ENCODE measurements around the gene VIM. TPM values are rescaled to one million over a fixed set of nuclear protein-coding genes. Genes with fewer than 3 reads are reported as not detected.

VIM gene
- polyA plus RNA-seq, 1 donor (not counting 4 experiments of a cell fraction or from before 2014, with no cell fraction given): 495 TPM

- DNase-seq (ENCODE audit: low read depth, low spot score) (no peak), FAIRE-seq (no peak)
- H3K9me3 ChIP-seq (ENCODE audit: control insufficient read depth, low read depth, low read length): no peaks in the 10 kb centered on the region
- peaks cover 11% of the 10 kb centered on the region for H3K4me1 ChIP-seq (ENCODE audit: control insufficient read depth, extremely low read depth, insufficient read depth, low read length)
- no peaks in the 10 kb centered on the region for H4K20me1 ChIP-seq (ENCODE audit: control insufficient read depth, extremely low read depth, insufficient read depth, low read length)
- H3K4me3 ChIP-seq (ENCODE audit: control insufficient read depth in 2 of 3, extremely low read depth in 1 of 3, insufficient read depth in 2 of 3, low read depth in 1 of 3, low read length in 3 of 3): no peak overlapping the region
- no peak overlapping the region for H3K4me2 ChIP-seq (ENCODE audit: control insufficient read depth, extremely low read depth, insufficient read depth, low read depth, low read length)
- no peak overlapping the region for H2AFZ ChIP-seq (ENCODE audit: control insufficient read depth, low read length)
- no peaks in the 10 kb centered on the region for H3K27me3 ChIP-seq (ENCODE audit: control insufficient read depth, extremely low read depth, insufficient read depth, low read length)
- no peaks in the 10 kb centered on the region for H3K36me3 ChIP-seq (ENCODE audit: control insufficient read depth in 2 of 2, extremely low read depth in 1 of 2, insufficient read depth in 2 of 2, low read length in 2 of 2)
- H3K9ac ChIP-seq (ENCODE audit: control insufficient read depth, extremely low read depth, insufficient read depth, low read length): no peak overlapping the region
- dilution Hi-C loops (cut with MboI; ENCODE audit: extremely low pct_ligation_motif_present, low sequenced_read_pairs): no loop called here
- H3K9me1 ChIP-seq (ENCODE audit: control insufficient read depth, extremely low read depth, insufficient read depth, low read length): no peaks in the 10 kb centered on the region
- TF ChIP-seq CTCF (optimal IDR thresholded peaks at IDR 0.05 in 1 of 3, IDR thresholded peaks at IDR 0.05 in 1 of 3, conservative IDR thresholded peaks at IDR 0.05 in 1 of 3; ENCODE audit: extremely low read depth in 1 of 3, insufficient read depth in 2 of 3, low read length in 3 of 3) (no peak), EZH2 (IDR thresholded peaks at IDR 0.05; ENCODE audit: low read length) (no peak)
- H3K27ac ChIP-seq (ENCODE audit: control insufficient read depth, insufficient read depth, low read length): no peak overlapping the region
- peaks cover 3% of the 10 kb centered on the region for H3K79me2 ChIP-seq (ENCODE audit: control insufficient read depth, insufficient read depth, low read length)
Observed at GRCh38 chr10:17196573-17196972, 31.5 kb upstream of the VIM start.

GRCh38 chr10:17199351-17199804 is 28.7 kb upstream of the VIM start:
- no peak for DNase-seq (ENCODE audit: low read depth, low spot score)

More at GRCh38 chr10:17199351-17199804, 28.7 kb upstream of the VIM start:
- no peaks in the 10 kb centered on the region for H3K9me3 ChIP-seq (ENCODE audit: control insufficient read depth, low read depth, low read length)
- dilution Hi-C loops (cut with MboI; ENCODE audit: extremely low pct_ligation_motif_present, low sequenced_read_pairs): no loop called here
- H3K9ac ChIP-seq (ENCODE audit: control insufficient read depth, extremely low read depth, insufficient read depth, low read length): no peak overlapping the region
- TF ChIP-seq CTCF (optimal IDR thresholded peaks at IDR 0.05 in 1 of 3, IDR thresholded peaks at IDR 0.05 in 1 of 3, conservative IDR thresholded peaks at IDR 0.05 in 1 of 3; ENCODE audit: extremely low read depth in 1 of 3, insufficient read depth in 2 of 3, low read length in 3 of 3) (no peak), EZH2 (IDR thresholded peaks at IDR 0.05; ENCODE audit: low read length) (no peak)
- no peak overlapping the region for H3K27ac ChIP-seq (ENCODE audit: control insufficient read depth, insufficient read depth, low read length)
- no peaks in the 10 kb centered on the region for H3K9me1 ChIP-seq (ENCODE audit: control insufficient read depth, extremely low read depth, insufficient read depth, low read length)
- H2AFZ ChIP-seq (ENCODE audit: control insufficient read depth, low read length): peak overlapping the region; percentile 1
- H3K4me3 ChIP-seq (ENCODE audit: control insufficient read depth in 2 of 3, extremely low read depth in 1 of 3, insufficient read depth in 2 of 3, low read depth in 1 of 3, low read length in 3 of 3): peak overlapping the region in 1 of 3 experiments; percentile 2
- H3K79me2 ChIP-seq (ENCODE audit: control insufficient read depth, insufficient read depth, low read length): peaks cover 3% of the 10 kb centered on the region
- peak; percentile 68 for FAIRE-seq
- peaks cover 15% of the 10 kb centered on the region for H3K4me1 ChIP-seq (ENCODE audit: control insufficient read depth, extremely low read depth, insufficient read depth, low read length)
- H3K27me3 ChIP-seq (ENCODE audit: control insufficient read depth, extremely low read depth, insufficient read depth, low read length): no peaks in the 10 kb centered on the region
- H3K4me2 ChIP-seq (ENCODE audit: control insufficient read depth, extremely low read depth, insufficient read depth, low read depth, low read length): peak overlapping the region; percentile 94
- H4K20me1 ChIP-seq (ENCODE audit: control insufficient read depth, extremely low read depth, insufficient read depth, low read length): no peaks in the 10 kb centered on the region
- H3K36me3 ChIP-seq (ENCODE audit: control insufficient read depth in 2 of 2, extremely low read depth in 1 of 2, insufficient read depth in 2 of 2, low read length in 2 of 2): no peaks in the 10 kb centered on the region

Measured in keratinocyte (primary cell).